ENCODE measurements around the gene HNRNPA3. TPM values are rescaled to one million over a fixed set of nuclear protein-coding genes. Genes with fewer than 3 reads are reported as not detected.
"Not testable (repeated sequence)": the region's sequence is repeated elsewhere in the genome, so short reads cannot be mapped to it uniquely, and the experiment has no call there.

HNRNPA3 gene
- polyA plus RNA-seq, 1 donor from 2014 or later, result 134 TPM

DNA sequence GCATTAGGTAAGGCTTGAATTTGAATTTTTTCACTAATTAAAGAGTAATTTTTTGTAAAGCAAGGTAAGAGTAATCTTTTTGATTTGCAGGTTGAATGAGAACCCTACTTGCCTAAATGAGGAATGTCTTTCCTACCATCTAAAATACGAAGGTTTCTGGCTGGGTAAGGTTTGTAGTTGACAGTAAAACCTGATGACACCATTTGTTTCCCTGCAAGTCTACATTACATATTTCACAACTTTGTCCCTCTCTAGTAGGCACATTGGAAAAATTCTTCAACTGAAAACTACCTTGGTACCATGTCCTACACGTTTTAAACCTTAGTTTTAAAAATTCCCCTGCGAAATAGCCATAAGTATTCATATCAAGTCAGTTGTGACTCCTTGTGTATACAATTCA, 9.4 kb downstream of the HNRNPA3 start:
- Histone ChIP-seq H3K36me3 (ENCODE audit: insufficient read depth, low read length) (peaks cover 9% of the 10 kb centered on the region), H3K27me3 (ENCODE audit: insufficient read depth, low read depth, low read length) (no peaks in the 10 kb centered on the region), H3K27ac (ENCODE audit: low read length) (no peak overlapping the region), H3K9ac (ENCODE audit: low read length) (no peak overlapping the region), H4K20me1 (ENCODE audit: insufficient read depth) (no peaks in the 10 kb centered on the region), H2AFZ (ENCODE audit: low read depth, low read length) (no peak overlapping the region), H3K4me2 (ENCODE audit: low read length) (no peak overlapping the region), H3F3A (ENCODE audit: insufficient read depth, low read length, poor library complexity, severe bottlenecking) (no peaks in the 10 kb centered on the region), H3K4me3 (ENCODE audit: low read length) (no peak overlapping the region), H3K9me2 (ENCODE audit: insufficient read depth, low read length) (no peaks in the 10 kb centered on the region), H3K9me3 (ENCODE audit: low read length) (no peaks in the 10 kb centered on the region), H3K79me2 (replicated peaks; ENCODE audit: insufficient read depth, low read length) (peaks cover 7% of the 10 kb centered on the region)
- TF ChIP-seq RAD21 (conservative IDR thresholded peaks at IDR 0.05) (no peak), EP300 (conservative IDR thresholded peaks at IDR 0.05; ENCODE audit: poor library complexity, severe bottlenecking) (no peak), SMC3 (conservative IDR thresholded peaks at IDR 0.05; ENCODE audit: poor library complexity) (no peak), EZH2 (IDR thresholded peaks at IDR 0.05; ENCODE audit: borderline replicate concordance, insufficient read depth, low read length, poor library complexity, severe bottlenecking) (no peak), POLR2AphosphoS5 (IDR thresholded peaks at IDR 0.05) (no peak), TAF1 (IDR thresholded peaks at IDR 0.05; ENCODE audit: low read depth) (no peak), MXI1 (conservative IDR thresholded peaks at IDR 0.05; ENCODE audit: poor library complexity, severe bottlenecking) (no peak)
- TF ChIP-seq, protein P1, sequence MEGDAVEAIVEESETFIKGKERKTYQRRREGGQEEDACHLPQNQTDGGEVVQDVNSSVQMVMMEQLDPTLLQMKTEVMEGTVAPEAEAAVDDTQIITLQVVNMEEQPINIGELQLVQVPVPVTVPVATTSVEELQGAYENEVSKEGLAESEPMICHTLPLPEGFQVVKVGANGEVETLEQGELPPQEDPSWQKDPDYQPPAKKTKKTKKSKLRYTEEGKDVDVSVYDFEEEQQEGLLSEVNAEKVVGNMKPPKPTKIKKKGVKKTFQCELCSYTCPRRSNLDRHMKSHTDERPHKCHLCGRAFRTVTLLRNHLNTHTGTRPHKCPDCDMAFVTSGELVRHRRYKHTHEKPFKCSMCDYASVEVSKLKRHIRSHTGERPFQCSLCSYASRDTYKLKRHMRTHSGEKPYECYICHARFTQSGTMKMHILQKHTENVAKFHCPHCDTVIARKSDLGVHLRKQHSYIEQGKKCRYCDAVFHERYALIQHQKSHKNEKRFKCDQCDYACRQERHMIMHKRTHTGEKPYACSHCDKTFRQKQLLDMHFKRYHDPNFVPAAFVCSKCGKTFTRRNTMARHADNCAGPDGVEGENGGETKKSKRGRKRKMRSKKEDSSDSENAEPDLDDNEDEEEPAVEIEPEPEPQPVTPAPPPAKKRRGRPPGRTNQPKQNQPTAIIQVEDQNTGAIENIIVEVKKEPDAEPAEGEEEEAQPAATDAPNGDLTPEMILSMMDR (IDR thresholded peaks at IDR 0.05; ENCODE audit: poor library complexity, severe bottlenecking), result no peak
- TF ChIP-seq, protein P2, sequence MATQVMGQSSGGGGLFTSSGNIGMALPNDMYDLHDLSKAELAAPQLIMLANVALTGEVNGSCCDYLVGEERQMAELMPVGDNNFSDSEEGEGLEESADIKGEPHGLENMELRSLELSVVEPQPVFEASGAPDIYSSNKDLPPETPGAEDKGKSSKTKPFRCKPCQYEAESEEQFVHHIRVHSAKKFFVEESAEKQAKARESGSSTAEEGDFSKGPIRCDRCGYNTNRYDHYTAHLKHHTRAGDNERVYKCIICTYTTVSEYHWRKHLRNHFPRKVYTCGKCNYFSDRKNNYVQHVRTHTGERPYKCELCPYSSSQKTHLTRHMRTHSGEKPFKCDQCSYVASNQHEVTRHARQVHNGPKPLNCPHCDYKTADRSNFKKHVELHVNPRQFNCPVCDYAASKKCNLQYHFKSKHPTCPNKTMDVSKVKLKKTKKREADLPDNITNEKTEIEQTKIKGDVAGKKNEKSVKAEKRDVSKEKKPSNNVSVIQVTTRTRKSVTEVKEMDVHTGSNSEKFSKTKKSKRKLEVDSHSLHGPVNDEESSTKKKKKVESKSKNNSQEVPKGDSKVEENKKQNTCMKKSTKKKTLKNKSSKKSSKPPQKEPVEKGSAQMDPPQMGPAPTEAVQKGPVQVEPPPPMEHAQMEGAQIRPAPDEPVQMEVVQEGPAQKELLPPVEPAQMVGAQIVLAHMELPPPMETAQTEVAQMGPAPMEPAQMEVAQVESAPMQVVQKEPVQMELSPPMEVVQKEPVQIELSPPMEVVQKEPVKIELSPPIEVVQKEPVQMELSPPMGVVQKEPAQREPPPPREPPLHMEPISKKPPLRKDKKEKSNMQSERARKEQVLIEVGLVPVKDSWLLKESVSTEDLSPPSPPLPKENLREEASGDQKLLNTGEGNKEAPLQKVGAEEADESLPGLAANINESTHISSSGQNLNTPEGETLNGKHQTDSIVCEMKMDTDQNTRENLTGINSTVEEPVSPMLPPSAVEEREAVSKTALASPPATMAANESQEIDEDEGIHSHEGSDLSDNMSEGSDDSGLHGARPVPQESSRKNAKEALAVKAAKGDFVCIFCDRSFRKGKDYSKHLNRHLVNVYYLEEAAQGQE (IDR thresholded peaks at IDR 0.05; ENCODE audit: borderline replicate concordance), result no peak

DNA sequence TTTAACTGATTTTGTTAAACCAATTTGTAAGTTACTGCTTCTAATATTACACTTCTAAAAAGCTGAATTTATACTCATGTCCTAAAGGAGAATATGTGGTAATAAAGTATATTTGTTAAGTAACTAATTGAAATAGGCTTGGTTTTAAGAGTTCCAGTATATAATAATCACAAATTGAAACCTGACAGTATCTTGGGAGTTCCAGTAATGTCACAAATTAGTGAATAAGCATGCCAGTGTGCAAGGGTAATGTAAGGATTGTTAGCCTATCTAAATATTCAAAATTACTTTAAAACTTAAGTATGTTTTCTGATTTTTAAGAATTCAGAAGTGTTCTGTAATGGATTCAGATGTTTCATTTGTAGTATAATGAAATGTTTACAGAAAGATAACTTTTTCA, 10.8 kb downstream of the HNRNPA3 start:
- not testable (repeated sequence) for H3K9ac ChIP-seq (ENCODE audit: low read length); H3F3A ChIP-seq (ENCODE audit: insufficient read depth, low read length, poor library complexity, severe bottlenecking); H3K79me2 ChIP-seq (replicated peaks; ENCODE audit: insufficient read depth, low read length); H3K4me3 ChIP-seq (ENCODE audit: low read length); H3K9me2 ChIP-seq (ENCODE audit: insufficient read depth, low read length); H2AFZ ChIP-seq (ENCODE audit: low read depth, low read length); H3K4me2 ChIP-seq (ENCODE audit: low read length); H3K27ac ChIP-seq (ENCODE audit: low read length); H3K27me3 ChIP-seq (ENCODE audit: insufficient read depth, low read depth, low read length); H3K9me3 ChIP-seq (ENCODE audit: low read length); H3K36me3 ChIP-seq (ENCODE audit: insufficient read depth, low read length); H4K20me1 ChIP-seq (ENCODE audit: insufficient read depth)

DNA sequence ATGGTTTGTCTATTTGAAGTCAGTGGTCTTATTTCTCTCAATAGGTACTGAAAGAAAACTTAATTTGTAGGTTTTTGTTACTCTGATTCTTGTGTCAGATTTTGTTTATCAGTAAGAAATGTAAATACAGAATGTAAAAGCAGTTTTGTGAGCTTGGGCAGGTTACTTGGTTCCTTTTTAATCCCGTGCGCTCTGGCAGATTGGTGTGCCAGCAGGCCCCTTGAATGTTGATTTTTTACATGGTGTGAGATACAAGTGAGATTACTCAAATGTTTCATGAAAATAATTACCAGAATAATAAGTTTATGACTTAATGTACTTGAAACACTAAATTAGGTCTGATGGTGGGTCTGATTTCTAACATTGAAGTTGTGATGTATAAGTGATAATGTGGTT, 13.4 kb downstream of the HNRNPA3 start:
- H3K27ac ChIP-seq (ENCODE audit: low read length), result no peak overlapping the region
- no peaks in the 10 kb centered on the region for H3K79me2 ChIP-seq (replicated peaks; ENCODE audit: insufficient read depth, low read length)
- no peak overlapping the region for H3K4me2 ChIP-seq (ENCODE audit: low read length)

More for the DNA sequence above, 13.4 kb downstream of the HNRNPA3 start:
- H2AFZ ChIP-seq (ENCODE audit: low read depth, low read length), result no peak overlapping the region
- H3K27me3 ChIP-seq (ENCODE audit: insufficient read depth, low read depth, low read length), result no peaks in the 10 kb centered on the region
- no peaks in the 10 kb centered on the region for H3K9me2 ChIP-seq (ENCODE audit: insufficient read depth, low read length)
- H3F3A ChIP-seq (ENCODE audit: insufficient read depth, low read length, poor library complexity, severe bottlenecking), result peaks cover 2% of the 10 kb centered on the region
- H3K9ac ChIP-seq (ENCODE audit: low read length), result no peak overlapping the region
- H4K20me1 ChIP-seq (ENCODE audit: insufficient read depth), result no peaks in the 10 kb centered on the region
- peaks cover 5% of the 10 kb centered on the region for H3K36me3 ChIP-seq (ENCODE audit: insufficient read depth, low read length)
- no peaks in the 10 kb centered on the region for H3K9me3 ChIP-seq (ENCODE audit: low read length)
- no peak overlapping the region for H3K4me3 ChIP-seq (ENCODE audit: low read length)
- TF ChIP-seq MXI1 (conservative IDR thresholded peaks at IDR 0.05; ENCODE audit: poor library complexity, severe bottlenecking) (no peak), POLR2AphosphoS5 (IDR thresholded peaks at IDR 0.05) (no peak), TAF1 (IDR thresholded peaks at IDR 0.05; ENCODE audit: low read depth) (no peak), EP300 (conservative IDR thresholded peaks at IDR 0.05; ENCODE audit: poor library complexity, severe bottlenecking) (no peak), RAD21 (conservative IDR thresholded peaks at IDR 0.05) (no peak), EZH2 (IDR thresholded peaks at IDR 0.05; ENCODE audit: borderline replicate concordance, insufficient read depth, low read length, poor library complexity, severe bottlenecking) (no peak), SMC3 (conservative IDR thresholded peaks at IDR 0.05; ENCODE audit: poor library complexity) (no peak)
- TF ChIP-seq, protein P2 (IDR thresholded peaks at IDR 0.05; ENCODE audit: borderline replicate concordance), result no peak
- TF ChIP-seq, protein P1 (IDR thresholded peaks at IDR 0.05; ENCODE audit: poor library complexity, severe bottlenecking), result no peak
